ENCODE measurements around the gene ADAMTS1.
A peak's percentile ranks its signal among the peaks of the same experiment; 100 is the strongest.

ADAMTS1 gene

GRCh38 chr21:26849428-26850115, 4.4 kb upstream of the ADAMTS1 start:
- no peak overlapping the region for H3K4ac ChIP-seq (ENCODE audit: low read length)
- no peak overlapping the region for H2BK120ac ChIP-seq (ENCODE audit: low read depth, low read length)
- H4K8ac ChIP-seq (ENCODE audit: low read depth, low read length): no peak overlapping the region
- no peak overlapping the region for H3K4me3 ChIP-seq (ENCODE audit: low read length in 2 of 2)
- peaks cover 0 to 26% (median 0%) of the 10 kb centered on the region in 3 experiments for H3K27me3 ChIP-seq (ENCODE audit: control insufficient read depth in 3 of 3, insufficient read depth in 3 of 3, low read depth in 1 of 3, low read length in 3 of 3)
- no peak overlapping the region for H3K27ac ChIP-seq (replicated peaks; ENCODE audit: low read length)
- WGBS, 2 donors (ENCODE audit: extremely low coverage in 2 of 2, insufficient read length in 2 of 2, insufficient replicate concordance in 1 of 2): no CpG with 5 or more reads among the region's 4 CpGs
- no peak overlapping the region for H4K91ac ChIP-seq (ENCODE audit: low read depth, low read length, poor library complexity)
- no peak overlapping the region for H3K14ac ChIP-seq (ENCODE audit: low read length)
- H3K9ac ChIP-seq (ENCODE audit: low read depth, low read length, poor library complexity): no peak overlapping the region
- H2BK15ac ChIP-seq (ENCODE audit: low read length): no peak overlapping the region
- no peak overlapping the region for H2AFZ ChIP-seq (ENCODE audit: low read length)
- H3K23ac ChIP-seq (ENCODE audit: low read depth, low read length, poor library complexity): no peak overlapping the region
- no peak overlapping the region for H2BK12ac ChIP-seq (ENCODE audit: low read length)
- H3K18ac ChIP-seq (ENCODE audit: low read length): no peak overlapping the region
- H2BK5ac ChIP-seq (ENCODE audit: low read length): no peak overlapping the region
- H3K4me2 ChIP-seq (ENCODE audit: insufficient read depth, low read length, poor library complexity, severe bottlenecking): no peak overlapping the region
- H3K79me1 ChIP-seq (ENCODE audit: low read depth, low read length): no peaks in the 10 kb centered on the region
- peak; percentile 43 for DNase-seq (ENCODE audit: low spot score)
- no peaks in the 10 kb centered on the region for H3K9me3 ChIP-seq (replicated peaks in 1 of 2; ENCODE audit: control insufficient read depth in 2 of 2, insufficient read depth in 1 of 2, low read depth in 1 of 2, low read length in 2 of 2)
- no peaks in the 10 kb centered on the region for H3K36me3 ChIP-seq (replicated peaks in 1 of 2; ENCODE audit: control insufficient read depth in 2 of 2, insufficient read depth in 2 of 2, low read length in 2 of 2)
- H3K4me1 ChIP-seq (ENCODE audit: control insufficient read depth in 2 of 2, insufficient read depth in 1 of 2, low read depth in 1 of 2, low read length in 2 of 2): peaks cover 7 to 15% of the 10 kb centered on the region in 2 donors
- no peak overlapping the region for H2AK5ac ChIP-seq (ENCODE audit: low read depth, low read length)

DNA sequence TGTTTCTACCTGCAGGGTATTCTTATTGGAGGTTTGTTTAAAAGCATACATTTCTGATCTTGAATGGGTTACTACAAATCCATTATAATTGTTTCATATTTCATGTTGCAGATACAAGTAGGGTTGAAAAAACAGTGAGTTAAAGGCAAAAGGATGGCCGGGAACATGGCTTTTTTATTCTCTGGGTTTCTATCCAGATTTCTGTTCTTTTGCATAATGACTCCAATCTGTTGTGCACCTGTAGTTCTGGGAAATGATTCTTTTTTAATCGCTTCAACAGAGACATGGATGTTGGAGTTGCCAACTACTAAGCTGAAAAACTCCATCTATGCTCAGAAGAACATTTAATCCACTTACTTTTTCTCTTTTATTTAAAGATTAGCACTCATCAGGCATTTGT, 2.7 kb upstream of the ADAMTS1 start:
- H3K23ac ChIP-seq (ENCODE audit: low read depth, low read length, poor library complexity): no peak overlapping the region
- no peak overlapping the region for H2BK5ac ChIP-seq (ENCODE audit: low read length)
- H3K27me3 ChIP-seq (ENCODE audit: control insufficient read depth in 3 of 3, insufficient read depth in 3 of 3, low read depth in 1 of 3, low read length in 3 of 3): peaks cover 0 to 26% (median 0%) of the 10 kb centered on the region in 3 experiments
- H2AFZ ChIP-seq (ENCODE audit: low read length): no peak overlapping the region
- peaks cover 7 to 15% of the 10 kb centered on the region in 2 donors for H3K4me1 ChIP-seq (ENCODE audit: control insufficient read depth in 2 of 2, insufficient read depth in 1 of 2, low read depth in 1 of 2, low read length in 2 of 2)
- no peaks in the 10 kb centered on the region for H3K36me3 ChIP-seq (replicated peaks in 1 of 2; ENCODE audit: control insufficient read depth in 2 of 2, insufficient read depth in 2 of 2, low read length in 2 of 2)
- no peaks in the 10 kb centered on the region for H3K9me3 ChIP-seq (replicated peaks in 1 of 2; ENCODE audit: control insufficient read depth in 2 of 2, insufficient read depth in 1 of 2, low read depth in 1 of 2, low read length in 2 of 2)
- H3K79me1 ChIP-seq (ENCODE audit: low read depth, low read length): no peaks in the 10 kb centered on the region
- no peak overlapping the region for H2AK5ac ChIP-seq (ENCODE audit: low read depth, low read length)
- H4K91ac ChIP-seq (ENCODE audit: low read depth, low read length, poor library complexity): no peak overlapping the region
- H3K4me3 ChIP-seq (ENCODE audit: low read length in 2 of 2): no peak overlapping the region
- H2BK120ac ChIP-seq (ENCODE audit: low read depth, low read length): no peak overlapping the region
- H3K18ac ChIP-seq (ENCODE audit: low read length): no peak overlapping the region
- no CpG with 5 or more reads among the region's 2 CpGs for WGBS, 2 donors (ENCODE audit: extremely low coverage in 2 of 2, insufficient read length in 2 of 2, insufficient replicate concordance in 1 of 2)
- no peak overlapping the region for H2BK12ac ChIP-seq (ENCODE audit: low read length)
- H2BK15ac ChIP-seq (ENCODE audit: low read length): no peak overlapping the region
- H3K14ac ChIP-seq (ENCODE audit: low read length): no peak overlapping the region
- no peak for DNase-seq (ENCODE audit: low spot score)
- no peak overlapping the region for H3K9ac ChIP-seq (ENCODE audit: low read depth, low read length, poor library complexity)
- H3K4ac ChIP-seq (ENCODE audit: low read length): no peak overlapping the region
- H3K27ac ChIP-seq (replicated peaks; ENCODE audit: low read length): no peak overlapping the region
- no peak overlapping the region for H4K8ac ChIP-seq (ENCODE audit: low read depth, low read length)
- H3K4me2 ChIP-seq (ENCODE audit: insufficient read depth, low read length, poor library complexity, severe bottlenecking): no peak overlapping the region

- Histone ChIP-seq H3K23ac (ENCODE audit: low read depth, low read length, poor library complexity) (no peak overlapping the region), H3K4ac (ENCODE audit: low read length) (no peak overlapping the region), H3K9me3 (replicated peaks in 1 of 2; ENCODE audit: control insufficient read depth in 2 of 2, insufficient read depth in 1 of 2, low read depth in 1 of 2, low read length in 2 of 2) (peaks cover 0 to 3% of the 10 kb centered on the region in 2 donors), H2AFZ (ENCODE audit: low read length) (peak overlapping the region; percentile 96), H2BK15ac (ENCODE audit: low read length) (no peak overlapping the region), H3K4me1 (ENCODE audit: control insufficient read depth in 2 of 2, insufficient read depth in 1 of 2, low read depth in 1 of 2, low read length in 2 of 2) (peaks cover 8 to 12% of the 10 kb centered on the region in 2 donors), H3K27me3 (ENCODE audit: control insufficient read depth in 3 of 3, insufficient read depth in 3 of 3, low read depth in 1 of 3, low read length in 3 of 3) (peaks cover 0 to 26% (median 0%) of the 10 kb centered on the region in 3 experiments), H2BK120ac (ENCODE audit: low read depth, low read length) (no peak overlapping the region), H4K91ac (ENCODE audit: low read depth, low read length, poor library complexity) (no peak overlapping the region), H3K9ac (ENCODE audit: low read depth, low read length, poor library complexity) (no peak overlapping the region), H3K79me1 (ENCODE audit: low read depth, low read length) (no peaks in the 10 kb centered on the region), H3K4me2 (ENCODE audit: insufficient read depth, low read length, poor library complexity, severe bottlenecking) (peak overlapping the region; percentile 86), H2BK5ac (ENCODE audit: low read length) (no peak overlapping the region), H3K18ac (ENCODE audit: low read length) (no peak overlapping the region), H3K14ac (ENCODE audit: low read length) (no peak overlapping the region), H3K4me3 (ENCODE audit: low read length in 2 of 2) (no peak overlapping the region), H2BK12ac (ENCODE audit: low read length) (no peak overlapping the region), H3K27ac (replicated peaks; ENCODE audit: low read length) (peak overlapping the region; percentile 88), H2AK5ac (ENCODE audit: low read depth, low read length) (no peak overlapping the region), H3K36me3 (replicated peaks in 1 of 2; ENCODE audit: control insufficient read depth in 2 of 2, insufficient read depth in 2 of 2, low read length in 2 of 2) (peaks cover 4 to 5% of the 10 kb centered on the region in 2 donors), H4K8ac (ENCODE audit: low read depth, low read length) (no peak overlapping the region)
- DNase-seq (ENCODE audit: low spot score): no peak
- WGBS, 2 donors (ENCODE audit: extremely low coverage in 2 of 2, insufficient read length in 2 of 2, insufficient replicate concordance in 1 of 2): no CpG with 5 or more reads among the region's 13 CpGs
Measured at GRCh38 chr21:26847002-26847401, 1.8 kb upstream of the ADAMTS1 start.

GRCh38 chr21:26846036-26846931, 1.1 kb upstream of the ADAMTS1 start:
- Histone ChIP-seq H3K9me3 (replicated peaks in 1 of 2; ENCODE audit: control insufficient read depth in 2 of 2, insufficient read depth in 1 of 2, low read depth in 1 of 2, low read length in 2 of 2) (peaks cover 0 to 3% of the 10 kb centered on the region in 2 donors), H3K36me3 (replicated peaks in 1 of 2; ENCODE audit: control insufficient read depth in 2 of 2, insufficient read depth in 2 of 2, low read length in 2 of 2) (peaks cover 7 to 12% of the 10 kb centered on the region in 2 donors), H3K23ac (ENCODE audit: low read depth, low read length, poor library complexity) (no peak overlapping the region), H2BK15ac (ENCODE audit: low read length) (peak overlapping the region; percentile 71), H3K27me3 (ENCODE audit: control insufficient read depth in 3 of 3, insufficient read depth in 3 of 3, low read depth in 1 of 3, low read length in 3 of 3) (peaks cover 0 to 26% (median 0%) of the 10 kb centered on the region in 3 experiments), H3K4me3 (ENCODE audit: low read length in 2 of 2) (peak overlapping the region; percentile 56 to 80), H4K8ac (ENCODE audit: low read depth, low read length) (no peak overlapping the region), H3K27ac (replicated peaks; ENCODE audit: low read length) (peak overlapping the region; percentile 88), H3K4me2 (ENCODE audit: insufficient read depth, low read length, poor library complexity, severe bottlenecking) (peak overlapping the region; percentile 86), H3K79me1 (ENCODE audit: low read depth, low read length) (no peaks in the 10 kb centered on the region), H2BK12ac (ENCODE audit: low read length) (no peak overlapping the region), H4K91ac (ENCODE audit: low read depth, low read length, poor library complexity) (no peak overlapping the region), H2BK5ac (ENCODE audit: low read length) (peak overlapping the region; percentile 98), H3K4me1 (ENCODE audit: control insufficient read depth in 2 of 2, insufficient read depth in 1 of 2, low read depth in 1 of 2, low read length in 2 of 2) (peaks cover 6 to 9% of the 10 kb centered on the region in 2 donors), H2AK5ac (ENCODE audit: low read depth, low read length) (peak overlapping the region; percentile 79), H3K18ac (ENCODE audit: low read length) (peak overlapping the region; percentile 97), H2AFZ (ENCODE audit: low read length) (peak overlapping the region; percentile 96), H3K4ac (ENCODE audit: low read length) (peak overlapping the region; percentile 29), H3K9ac (ENCODE audit: low read depth, low read length, poor library complexity) (peak overlapping the region; percentile 75), H3K14ac (ENCODE audit: low read length) (no peak overlapping the region), H2BK120ac (ENCODE audit: low read depth, low read length) (no peak overlapping the region)
- DNase-seq (ENCODE audit: low spot score): peak; percentile 58
- no CpG with 5 or more reads among the region's 50 CpGs for WGBS, 2 donors (ENCODE audit: extremely low coverage in 2 of 2, insufficient read length in 2 of 2, insufficient replicate concordance in 1 of 2)

All from neuronal stem cell (in vitro differentiated cells).